Measurements from ENCODE around the gene MAPK1. TPM values are rescaled to one million over a fixed set of nuclear protein-coding genes. Genes with fewer than 3 reads are reported as not detected.
"Not testable (repeated sequence)": the region's sequence is repeated elsewhere in the genome, so short reads cannot be mapped to it uniquely, and the experiment has no call there.

Gene MAPK1
- total RNA-seq, 1 donor = 74.2 TPM

DNA sequence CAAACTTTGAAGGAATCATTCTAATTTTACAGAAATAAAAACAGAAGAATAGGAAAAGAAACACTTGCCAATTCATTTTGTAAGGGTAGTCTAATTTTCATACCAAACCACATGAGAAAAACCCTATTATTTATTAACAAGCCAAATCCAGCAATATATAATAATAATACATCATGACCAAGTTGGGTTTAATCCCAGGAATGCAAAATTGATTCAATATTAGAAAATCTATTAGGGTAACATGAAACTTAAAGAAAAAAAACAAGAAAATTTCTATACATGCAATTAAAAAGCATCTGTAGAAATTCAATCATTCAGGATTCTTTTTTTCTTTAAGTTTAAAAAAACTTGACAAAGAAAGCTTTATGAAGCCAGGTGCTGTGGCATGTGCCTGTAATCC, 16.8 kb downstream of the MAPK1 start:
- no peak for DNase-seq (ENCODE audit: low read depth)
- no peak overlapping the region for H3K4me3 ChIP-seq (ENCODE audit: low read depth, low read length)
- TF ChIP-seq, protein P1, sequence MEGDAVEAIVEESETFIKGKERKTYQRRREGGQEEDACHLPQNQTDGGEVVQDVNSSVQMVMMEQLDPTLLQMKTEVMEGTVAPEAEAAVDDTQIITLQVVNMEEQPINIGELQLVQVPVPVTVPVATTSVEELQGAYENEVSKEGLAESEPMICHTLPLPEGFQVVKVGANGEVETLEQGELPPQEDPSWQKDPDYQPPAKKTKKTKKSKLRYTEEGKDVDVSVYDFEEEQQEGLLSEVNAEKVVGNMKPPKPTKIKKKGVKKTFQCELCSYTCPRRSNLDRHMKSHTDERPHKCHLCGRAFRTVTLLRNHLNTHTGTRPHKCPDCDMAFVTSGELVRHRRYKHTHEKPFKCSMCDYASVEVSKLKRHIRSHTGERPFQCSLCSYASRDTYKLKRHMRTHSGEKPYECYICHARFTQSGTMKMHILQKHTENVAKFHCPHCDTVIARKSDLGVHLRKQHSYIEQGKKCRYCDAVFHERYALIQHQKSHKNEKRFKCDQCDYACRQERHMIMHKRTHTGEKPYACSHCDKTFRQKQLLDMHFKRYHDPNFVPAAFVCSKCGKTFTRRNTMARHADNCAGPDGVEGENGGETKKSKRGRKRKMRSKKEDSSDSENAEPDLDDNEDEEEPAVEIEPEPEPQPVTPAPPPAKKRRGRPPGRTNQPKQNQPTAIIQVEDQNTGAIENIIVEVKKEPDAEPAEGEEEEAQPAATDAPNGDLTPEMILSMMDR (IDR thresholded peaks at IDR 0.05; ENCODE audit: insufficient read depth, low read length) = no peak

DNA sequence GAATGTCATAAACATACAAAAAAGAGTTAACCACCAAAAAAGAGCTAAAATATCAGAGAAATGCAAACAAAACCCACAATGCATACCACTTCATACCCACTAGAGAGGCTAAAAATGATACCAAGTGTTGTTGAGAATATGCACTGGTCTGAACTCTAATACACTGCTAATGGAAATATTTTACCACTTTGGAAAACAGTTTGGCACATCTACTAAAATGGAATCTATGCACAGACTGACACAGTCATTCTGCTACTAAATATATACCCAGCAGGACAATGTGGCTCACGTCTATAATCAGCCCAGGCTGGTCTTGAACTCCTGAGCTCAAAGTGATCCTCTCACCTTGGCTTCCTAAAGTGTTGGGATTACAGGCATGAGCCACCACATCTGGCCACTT, 18.0 kb downstream of the MAPK1 start:
- TF ChIP-seq, protein P1 (IDR thresholded peaks at IDR 0.05; ENCODE audit: insufficient read depth, low read length) = no peak
- no peak overlapping the region for H3K4me3 ChIP-seq (ENCODE audit: low read depth, low read length)
- no peak for DNase-seq (ENCODE audit: low read depth)

DNA sequence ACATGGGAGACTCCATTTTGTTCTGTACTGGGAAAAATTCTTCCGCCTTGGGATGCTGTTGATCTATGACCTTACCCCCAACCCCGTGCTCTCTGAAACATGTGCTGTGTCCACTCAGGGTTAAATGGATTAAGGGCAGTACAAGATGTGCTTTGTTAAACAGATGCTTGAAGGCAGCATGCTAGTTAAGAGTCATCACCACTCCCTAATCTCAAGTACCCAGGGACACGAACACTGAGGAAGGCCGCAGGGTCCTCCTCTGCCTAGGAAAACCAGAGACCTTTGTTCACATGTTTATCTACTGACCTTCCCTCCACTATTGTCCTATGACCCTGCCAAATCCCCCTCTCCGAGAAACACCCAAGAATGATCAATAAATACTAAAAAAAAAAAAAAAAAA, 19.4 kb downstream of the MAPK1 start:
- H3K4me3 ChIP-seq (ENCODE audit: low read depth, low read length) = not testable (repeated sequence)

GRCh38 chr22:21845558-21846453, 21.6 kb downstream of the MAPK1 start:
- DNase-seq (ENCODE audit: low read depth) = no peak
- TF ChIP-seq, protein P1 (IDR thresholded peaks at IDR 0.05; ENCODE audit: insufficient read depth, low read length) = no peak

More for the DNA sequence above, 19.4 kb downstream of the MAPK1 start:
- not testable (repeated sequence) for DNase-seq (ENCODE audit: low read depth)

DNA sequence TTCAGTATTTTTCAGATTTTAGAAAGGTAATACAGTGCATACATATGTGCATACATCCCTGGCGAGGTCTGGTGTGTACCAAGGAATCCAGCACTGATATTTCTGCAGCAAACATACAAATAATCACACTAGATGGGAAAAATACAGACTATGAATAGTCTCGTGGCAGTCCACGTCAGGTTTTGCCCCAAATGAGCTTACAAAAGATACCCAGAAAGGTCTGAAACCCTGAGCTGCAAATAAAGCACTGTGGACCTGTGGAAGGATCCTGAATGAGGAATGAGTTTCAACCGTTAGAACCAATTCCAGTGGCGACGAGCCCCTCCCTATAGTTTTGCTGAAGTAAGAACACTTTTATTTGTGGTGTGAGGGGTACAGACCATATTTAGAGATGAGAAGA, 24.5 kb downstream of the MAPK1 start:
- TF ChIP-seq, protein P1 (IDR thresholded peaks at IDR 0.05; ENCODE audit: insufficient read depth, low read length) = no peak
- no peak for DNase-seq (ENCODE audit: low read depth)
- H3K4me3 ChIP-seq (ENCODE audit: low read depth, low read length) = no peak overlapping the region

More at GRCh38 chr22:21845558-21846453, 21.6 kb downstream of the MAPK1 start:
- H3K4me3 ChIP-seq (ENCODE audit: low read depth, low read length) = no peak overlapping the region

- H3K4me3 ChIP-seq (ENCODE audit: low read depth, low read length) = no peak overlapping the region
- TF ChIP-seq, protein P1 (IDR thresholded peaks at IDR 0.05; ENCODE audit: insufficient read depth, low read length) = no peak
- no peak for DNase-seq (ENCODE audit: low read depth)
These were observed 26.0 kb downstream of the MAPK1 start for GRCh38 chr22:21841422-21841821.

GRCh38 chr22:21840236-21840823, 27.1 kb downstream of the MAPK1 start:
- TF ChIP-seq, protein P1 (IDR thresholded peaks at IDR 0.05; ENCODE audit: insufficient read depth, low read length) = no peak
- DNase-seq (ENCODE audit: low read depth) = no peak
- no peak overlapping the region for H3K4me3 ChIP-seq (ENCODE audit: low read depth, low read length)

All from fibroblast of the aortic adventitia (primary cell).